HepG2 (cell line): ENCODE measurements around the gene C1QTNF1. TPM values are rescaled to one million over a fixed set of nuclear protein-coding genes. Genes with fewer than 3 reads are reported as not detected.

ENCODE experiments used
- DPF2 ChIP-seq: sonication (generic); formaldehyde crosslinking; IDR thresholded peaks from 2 replicates; pipeline ENCODE4 v1.4.0; 2020; ENCODE audit warnings: mild to moderate bottlenecking, low read depth, missing genetic modification reagents, borderline replicate concordance
- HOMEZ ChIP-seq: IDR thresholded peaks from 2 replicates; pipeline ENCODE4 v1.6.1; 2016; ENCODE audit warnings: low read depth
- NRL ChIP-seq: sonication (generic); formaldehyde crosslinking; IDR thresholded peaks from 2 replicates; pipeline ENCODE4 v1.5.0; 2020; ENCODE audit warnings: missing genetic modification reagents, mild to moderate bottlenecking, moderate library complexity, borderline replicate concordance
- POLR2G ChIP-seq: fragments of 200-400 bp; formaldehyde crosslinking; IDR thresholded peaks from 2 replicates; pipeline ENCODE4 v1.6.1; 2018; ENCODE audit warnings: mild to moderate bottlenecking, low read depth, low read length, moderate library complexity
- SALL1 ChIP-seq: sonication (generic); formaldehyde crosslinking; IDR thresholded peaks from 2 replicates; pipeline ENCODE4 v1.8.0; 2022; ENCODE audit warnings: mild to moderate bottlenecking, missing genetic modification reagents
- SKIL ChIP-seq: sonication (generic); formaldehyde crosslinking; IDR thresholded peaks from 2 replicates; pipeline ENCODE4 v1.8.0; 2022; ENCODE audit warnings: missing genetic modification reagents, mild to moderate bottlenecking, moderate library complexity, borderline replicate concordance
- SP2 ChIP-seq: sonication (generic); formaldehyde crosslinking; IDR thresholded peaks from 2 replicates; pipeline ENCODE4 v1.5.1; 2020; ENCODE audit warnings: mild to moderate bottlenecking, missing genetic modification reagents
- STAG1 ChIP-seq: sonication (generic); formaldehyde crosslinking; IDR thresholded peaks from 2 replicates; pipeline ENCODE4 v1.4.0; 2020; ENCODE audit warnings: missing genetic modification reagents
- TEAD3 ChIP-seq: optimal IDR thresholded peaks from 2 replicates; pipeline ENCODE3; 2016; ENCODE audit warnings: borderline replicate concordance
- ZBTB40 ChIP-seq, 2 experiments: fragments of 450-650 bp in 1 of 2; sonication (generic) in 1 of 2; formaldehyde crosslinking in 1 of 2; IDR thresholded peaks; 2 replicates each; pipeline versions ENCODE4 v1.6.1 to v1.8.0; 2016 to 2022; ENCODE audit warnings: antibody characterized with exemption in 1 of 2, mild to moderate bottlenecking in 1 of 2, missing genetic modification reagents in 1 of 2
- ZNF644 ChIP-seq: IDR thresholded peaks from 2 replicates; pipeline ENCODE4 v1.6.1; 2016; ENCODE audit warnings: low read depth
- ZNF704 ChIP-seq: sonication (generic); formaldehyde crosslinking; IDR thresholded peaks from 2 replicates; pipeline ENCODE4 v1.8.1; 2023; ENCODE audit warnings: mild to moderate bottlenecking, inconsistent platforms, moderate library complexity, missing genetic modification reagents, borderline replicate concordance
- polyA plus RNA-seq, 8 experiments: library from polyadenylated mRNA; depleted of rRNA in 3 of 8; stranded (reverse) in 7 of 8; unstranded in 1 of 8; fragments of >200 nt; fragmentation: Illumina TruSeq in 4 of 8; extraction: Trizol in 4 of 8; gene quantifications; 2 replicates each; pipeline versions ENCODE4 v1.2.1 to v1.2.3, GENCODE V29; 2011 to 2016; ENCODE audit warnings: low read depth in 4 of 8, missing spikeins in 1 of 8, mixed read lengths in 1 of 8; ENCODE audit not compliant: insufficient read depth in 1 of 8
- total RNA-seq, 5 experiments: library from RNA; depleted of rRNA; stranded (reverse); fragments of >200 nt; fragmentation: Illumina TruSeq; extraction: Trizol; gene quantifications; 2 replicates each; pipeline ENCODE4 v1.2.3, GENCODE V29; 2016; ENCODE audit warnings: low read depth in 1 of 5

Gene C1QTNF1
- total and polyA plus RNA-seq, 2 of the 13 experiments (the other 11 are each of a cell fraction or from before 2014, with no cell fraction given) = 0.18 to 0.86 TPM

GRCh38 chr17:79087428-79088143 lies 63.6 kb downstream of the C1QTNF1 start (continued):
- TF ChIP-seq ZBTB40 (IDR thresholded peaks at IDR 0.05) (no peak), ZBTB40 (CRISPR knock-in tag; IDR thresholded peaks at IDR 0.05) (0 out of 2 replicates have a peak, but pooled peaks have one; percentile 41), NRL (peak; percentile 76; the same call in 1 of the 2 replicates), SP2 (CRISPR knock-in tag) (no peak), SALL1 (CRISPR knock-in tag) (peak; percentile 44; the same call in 1 of the 2 replicates), ZNF704 (CRISPR knock-in tag) (no peak), ZNF644 (CRISPR knock-in tag) (no peak), HOMEZ (CRISPR knock-in tag) (no peak), TEAD3 (CRISPR knock-in tag) (peak; percentile 47), POLR2G (no peak), SKIL (no peak), DPF2 (CRISPR knock-in tag) (no peak), STAG1 (CRISPR knock-in tag) (peak; percentile 90)
